Measurements from ENCODE around the gene CARD10. TPM values are rescaled to one million over a fixed set of nuclear protein-coding genes. Genes with fewer than 3 reads are reported as not detected.

The CARD10 gene
- total RNA-seq, 2 donors from 2014 or later = 14.2 to 70.7 TPM

GRCh38 chr22:37526376-37526775, 7.2 kb upstream of the CARD10 start:
- no peaks in the 10 kb centered on the region for H3K4me1 ChIP-seq (replicated peaks)
- no peaks in the 10 kb centered on the region for H3K36me3 ChIP-seq
- no peak for DNase-seq (ENCODE audit: low spot score)
- intact Hi-C loops (cut with DNase I) = no loop called here
- no peaks in the 10 kb centered on the region for H3K9me3 ChIP-seq
- no peaks in the 10 kb centered on the region for H3K27me3 ChIP-seq (replicated peaks; ENCODE audit: insufficient read depth)
- WGBS = 61% methylated on average over 11 of the region's 12 CpGs
- H3K27ac ChIP-seq = no peak overlapping the region
- H3K4me3 ChIP-seq = no peak overlapping the region
- TF ChIP-seq CTCF (IDR thresholded peaks at IDR 0.05) (no peak), POLR2A (IDR thresholded peaks at IDR 0.05) (no peak), POLR2AphosphoS5 (IDR thresholded peaks at IDR 0.05) (no peak)

GRCh38 chr22:37525746-37526350, 6.6 kb upstream of the CARD10 start:
- intact Hi-C loops (cut with DNase I) = no loop called here
- TF ChIP-seq POLR2A (IDR thresholded peaks at IDR 0.05) (no peak), CTCF (IDR thresholded peaks at IDR 0.05) (no peak), POLR2AphosphoS5 (IDR thresholded peaks at IDR 0.05) (no peak)
- H3K4me3 ChIP-seq = no peak overlapping the region
- WGBS = 70% methylated on average over 7 of the region's 7 CpGs
- H3K27me3 ChIP-seq (replicated peaks; ENCODE audit: insufficient read depth) = no peaks in the 10 kb centered on the region
- H3K36me3 ChIP-seq = no peaks in the 10 kb centered on the region
- no peaks in the 10 kb centered on the region for H3K9me3 ChIP-seq
- no peak for DNase-seq (ENCODE audit: low spot score)
- no peak overlapping the region for H3K27ac ChIP-seq
- H3K4me1 ChIP-seq (replicated peaks) = no peaks in the 10 kb centered on the region

GRCh38 chr22:37525073-37525745, 6.0 kb upstream of the CARD10 start:
- Histone ChIP-seq H3K4me1 (replicated peaks) (no peaks in the 10 kb centered on the region), H3K27ac (no peak overlapping the region), H3K4me3 (no peak overlapping the region), H3K27me3 (replicated peaks; ENCODE audit: insufficient read depth) (no peaks in the 10 kb centered on the region), H3K9me3 (no peaks in the 10 kb centered on the region), H3K36me3 (no peaks in the 10 kb centered on the region)
- TF ChIP-seq POLR2A (IDR thresholded peaks at IDR 0.05) (no peak), CTCF (IDR thresholded peaks at IDR 0.05) (no peak), POLR2AphosphoS5 (IDR thresholded peaks at IDR 0.05) (no peak)
- intact Hi-C loops (cut with DNase I) = no loop called here
- WGBS = 57% methylated on average over 10 of the region's 10 CpGs
- no peak for DNase-seq (ENCODE audit: low spot score)

GRCh38 chr22:37522482-37522881, 3.3 kb upstream of the CARD10 start:
- no peaks in the 10 kb centered on the region for H3K4me1 ChIP-seq (replicated peaks)
- no peak overlapping the region for H3K27ac ChIP-seq
- no peaks in the 10 kb centered on the region for H3K36me3 ChIP-seq
- DNase-seq (ENCODE audit: low spot score) = no peak
- no peaks in the 10 kb centered on the region for H3K27me3 ChIP-seq (replicated peaks; ENCODE audit: insufficient read depth)
- TF ChIP-seq POLR2A (IDR thresholded peaks at IDR 0.05) (no peak), CTCF (IDR thresholded peaks at IDR 0.05) (no peak)
- H3K9me3 ChIP-seq = no peaks in the 10 kb centered on the region
- WGBS = 89% methylated on average over 6 of the region's 6 CpGs
- intact Hi-C loops (cut with DNase I) = no loop called here
- H3K4me3 ChIP-seq = no peak overlapping the region

- H3K4me1 ChIP-seq (replicated peaks) = no peaks in the 10 kb centered on the region
- intact Hi-C loops (cut with DNase I) = no loop called here
- TF ChIP-seq CTCF (IDR thresholded peaks at IDR 0.05) (no peak), POLR2AphosphoS5 (IDR thresholded peaks at IDR 0.05) (no peak), POLR2A (IDR thresholded peaks at IDR 0.05) (no peak)
- H3K36me3 ChIP-seq = no peaks in the 10 kb centered on the region
- no peak overlapping the region for H3K4me3 ChIP-seq
- H3K27me3 ChIP-seq (replicated peaks; ENCODE audit: insufficient read depth) = no peaks in the 10 kb centered on the region
- H3K27ac ChIP-seq = no peak overlapping the region
- no peak for DNase-seq (ENCODE audit: low spot score)
- 70% methylated on average over 14 of the region's 14 CpGs for WGBS
- H3K9me3 ChIP-seq = no peaks in the 10 kb centered on the region
Measured at GRCh38 chr22:37521236-37521739, 2.1 kb upstream of the CARD10 start.
